Activated naive CD8-positive, alpha-beta T cell treated with anti-CD3 and anti-CD28 coated beads for 36 hours (primary cell): ENCODE measurements around the gene GMIP. TPM values are rescaled to one million over a fixed set of nuclear protein-coding genes. Genes with fewer than 3 reads are reported as not detected.
A peak's percentile ranks its signal among the peaks of the same experiment; 100 is the strongest.

Experiments used
- DNase-seq: peaks from one replicate; pipeline ENCODE4 v3.0.0; 2021
- H3K27ac Mint-ChIP-seq: one replicate; pipeline ENCODE4 v1.8.0; 2022; ENCODE audit warnings: mild to moderate bottlenecking, moderate library complexity, mixed read lengths
- H3K27me3 Mint-ChIP-seq: one replicate; pipeline ENCODE4 v1.8.0; 2022; ENCODE audit warnings: mild to moderate bottlenecking, mixed read lengths
- H3K36me3 Mint-ChIP-seq: one replicate; pipeline ENCODE4 v1.8.0; 2021; ENCODE audit warnings: mild to moderate bottlenecking, mixed read lengths
- H3K4me1 Mint-ChIP-seq: one replicate; pipeline ENCODE4 v1.8.0; 2021; ENCODE audit warnings: mixed read lengths
- H3K4me3 Mint-ChIP-seq: one replicate; pipeline ENCODE4 v1.8.0; 2022; ENCODE audit warnings: mild to moderate bottlenecking, moderate library complexity, mixed read lengths
- H3K9me3 Mint-ChIP-seq: one replicate; pipeline ENCODE4 v1.8.0; 2022; ENCODE audit warnings: mixed read lengths
- total RNA-seq, 2 experiments: library from RNA; stranded (reverse); gene quantifications; one replicate each; pipeline ENCODE4 v1.2.3, GENCODE V29; 2021

GMIP gene
- total RNA-seq, 2 experiments from 2014 or later: 53.3 to 54.7 TPM

- DNase-seq: peak; percentile 93
- peaks cover 39% of the 10 kb centered on the region for H3K36me3 Mint-ChIP-seq
- H3K27me3 Mint-ChIP-seq: no peaks in the 10 kb centered on the region
- H3K4me3 Mint-ChIP-seq: peak within 1 kb of the TSS; percentile 91
- peak within 1 kb of the TSS; percentile 96 for H3K27ac Mint-ChIP-seq
- peaks cover 2% of the 10 kb centered on the region for H3K9me3 Mint-ChIP-seq
- peaks cover 38% of the 10 kb centered on the region for H3K4me1 Mint-ChIP-seq
These were observed 20.0 kb upstream of the GMIP start, which contains the start of gene ATP13A1 for GRCh38 chr19:19663256-19664120. ATP13A1 (minus strand) TSS chr19:19663676; CDS start chr19:19663666, 10 bp downstream.

- no peaks in the 10 kb centered on the region for H3K27me3 Mint-ChIP-seq
- no peak for DNase-seq
- peaks cover 2% of the 10 kb centered on the region for H3K9me3 Mint-ChIP-seq
- H3K36me3 Mint-ChIP-seq: peaks cover 41% of the 10 kb centered on the region
- H3K4me1 Mint-ChIP-seq: peaks cover 33% of the 10 kb centered on the region
- peak overlapping the region; percentile 96 for H3K27ac Mint-ChIP-seq
- peak overlapping the region; percentile 91 for H3K4me3 Mint-ChIP-seq
These were observed 19.4 kb upstream of the GMIP start for GRCh38 chr19:19662871-19663255.

GRCh38 chr19:19662344-19662743 lies 18.9 kb upstream of the GMIP start:
- H3K27ac Mint-ChIP-seq: peak overlapping the region; percentile 96
- H3K9me3 Mint-ChIP-seq: peaks cover under 1% of the 10 kb centered on the region
- no peak for DNase-seq
- H3K36me3 Mint-ChIP-seq: peaks cover 38% of the 10 kb centered on the region
- peaks cover 28% of the 10 kb centered on the region for H3K4me1 Mint-ChIP-seq
- peak overlapping the region; percentile 91 for H3K4me3 Mint-ChIP-seq
- H3K27me3 Mint-ChIP-seq: no peaks in the 10 kb centered on the region

DNA sequence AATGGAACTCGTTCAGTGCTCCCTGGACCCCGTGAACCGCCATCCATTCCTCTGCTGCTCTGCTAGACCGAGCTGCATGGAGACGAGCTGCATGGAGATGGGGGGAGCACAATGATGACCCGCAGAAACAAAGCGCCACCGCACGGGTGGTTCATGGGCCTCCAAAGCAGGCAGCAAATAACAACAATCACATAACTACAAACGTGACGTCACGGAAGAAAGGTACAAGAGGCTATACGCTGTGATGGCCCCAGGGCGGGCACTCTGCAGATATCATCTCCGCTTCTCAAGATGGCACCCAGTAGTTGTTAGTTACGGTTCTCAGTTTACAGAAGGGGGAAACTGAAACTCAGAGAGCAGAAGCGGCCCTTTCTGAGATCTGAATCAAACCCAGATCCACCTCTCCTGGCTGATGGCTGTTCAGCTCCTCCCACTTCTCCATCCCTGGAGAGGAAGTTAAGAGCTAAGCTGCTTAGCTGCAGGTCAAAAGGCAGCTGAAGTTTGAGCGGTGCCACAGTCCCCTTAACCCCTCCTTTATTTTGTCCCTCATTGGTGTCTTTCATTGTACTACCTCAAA lies 18.3 kb upstream of the GMIP start:
- Mint-ChIP-seq H3K4me1 (peaks cover 24% of the 10 kb centered on the region), H3K27ac (peak overlapping the region; percentile 96), H3K27me3 (no peaks in the 10 kb centered on the region), H3K9me3 (no peaks in the 10 kb centered on the region), H3K36me3 (peaks cover 35% of the 10 kb centered on the region), H3K4me3 (peak overlapping the region; percentile 91)
- DNase-seq: peak; percentile 49

- Mint-ChIP-seq H3K36me3 (peaks cover 35% of the 10 kb centered on the region), H3K4me3 (peak overlapping the region; percentile 91), H3K9me3 (no peaks in the 10 kb centered on the region), H3K4me1 (peaks cover 23% of the 10 kb centered on the region), H3K27ac (peak overlapping the region; percentile 96), H3K27me3 (no peaks in the 10 kb centered on the region)
- no peak for DNase-seq
These were observed 17.8 kb upstream of the GMIP start for GRCh38 chr19:19661141-19661674.

DNA sequence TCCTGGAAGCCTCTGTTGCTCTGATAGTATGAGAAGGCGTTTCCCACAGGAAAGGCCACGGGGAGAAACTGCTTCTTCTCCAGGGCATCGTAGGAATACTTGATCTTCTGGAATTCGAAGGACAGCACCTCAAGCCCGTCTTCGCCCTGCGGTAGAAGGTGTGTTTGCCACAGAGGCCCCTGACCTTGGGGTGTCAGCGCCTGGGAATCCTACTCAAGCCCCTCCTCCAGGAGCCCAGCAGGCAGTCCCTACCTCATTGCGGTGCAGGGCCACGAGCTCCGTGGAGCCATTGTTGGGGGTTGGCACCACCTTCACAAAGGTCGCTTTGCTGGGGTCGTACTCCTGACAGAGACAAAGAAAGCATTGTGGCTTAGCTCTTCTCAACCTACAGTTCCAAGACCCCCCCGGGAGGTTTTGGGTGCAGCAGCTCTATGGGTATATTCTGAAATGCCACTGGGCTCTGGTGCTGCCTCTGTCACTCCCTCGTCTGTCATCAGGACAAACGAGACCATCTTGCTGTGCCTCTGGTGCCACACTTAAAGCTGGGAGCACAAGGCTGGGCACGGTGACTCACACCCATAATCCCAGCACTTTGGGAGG lies 16.3 kb upstream of the GMIP start:
- Mint-ChIP-seq H3K4me3 (no peak overlapping the region), H3K4me1 (peaks cover 23% of the 10 kb centered on the region), H3K27ac (peak overlapping the region; percentile 38), H3K36me3 (peaks cover 38% of the 10 kb centered on the region), H3K9me3 (no peaks in the 10 kb centered on the region), H3K27me3 (no peaks in the 10 kb centered on the region)
- DNase-seq: no peak

DNA sequence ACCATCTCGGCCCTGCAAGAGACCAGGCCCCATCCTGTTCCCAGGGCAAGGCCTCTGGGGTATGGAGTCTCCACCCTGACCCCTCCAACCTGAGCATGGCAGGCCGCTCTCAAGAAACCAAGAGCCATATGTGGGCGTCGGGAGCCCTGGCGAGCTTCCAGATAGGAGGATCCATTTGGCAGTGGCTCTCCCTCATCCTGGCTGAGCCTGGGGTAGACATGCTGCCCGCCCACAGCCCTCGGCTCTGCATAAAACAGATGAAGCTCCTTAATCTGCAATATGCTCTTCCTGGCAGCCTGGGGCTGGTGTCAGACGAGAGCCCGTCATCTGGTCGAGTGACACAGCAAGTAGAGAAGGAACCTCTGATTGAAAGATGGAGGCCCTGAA lies 13.9 kb upstream of the GMIP start:
- peaks cover 16% of the 10 kb centered on the region for H3K4me1 Mint-ChIP-seq
- no peak for DNase-seq
- no peak overlapping the region for H3K4me3 Mint-ChIP-seq
- H3K27me3 Mint-ChIP-seq: no peaks in the 10 kb centered on the region
- peak overlapping the region; percentile 29 for H3K27ac Mint-ChIP-seq
- peaks cover 41% of the 10 kb centered on the region for H3K36me3 Mint-ChIP-seq
- H3K9me3 Mint-ChIP-seq: no peaks in the 10 kb centered on the region

DNA sequence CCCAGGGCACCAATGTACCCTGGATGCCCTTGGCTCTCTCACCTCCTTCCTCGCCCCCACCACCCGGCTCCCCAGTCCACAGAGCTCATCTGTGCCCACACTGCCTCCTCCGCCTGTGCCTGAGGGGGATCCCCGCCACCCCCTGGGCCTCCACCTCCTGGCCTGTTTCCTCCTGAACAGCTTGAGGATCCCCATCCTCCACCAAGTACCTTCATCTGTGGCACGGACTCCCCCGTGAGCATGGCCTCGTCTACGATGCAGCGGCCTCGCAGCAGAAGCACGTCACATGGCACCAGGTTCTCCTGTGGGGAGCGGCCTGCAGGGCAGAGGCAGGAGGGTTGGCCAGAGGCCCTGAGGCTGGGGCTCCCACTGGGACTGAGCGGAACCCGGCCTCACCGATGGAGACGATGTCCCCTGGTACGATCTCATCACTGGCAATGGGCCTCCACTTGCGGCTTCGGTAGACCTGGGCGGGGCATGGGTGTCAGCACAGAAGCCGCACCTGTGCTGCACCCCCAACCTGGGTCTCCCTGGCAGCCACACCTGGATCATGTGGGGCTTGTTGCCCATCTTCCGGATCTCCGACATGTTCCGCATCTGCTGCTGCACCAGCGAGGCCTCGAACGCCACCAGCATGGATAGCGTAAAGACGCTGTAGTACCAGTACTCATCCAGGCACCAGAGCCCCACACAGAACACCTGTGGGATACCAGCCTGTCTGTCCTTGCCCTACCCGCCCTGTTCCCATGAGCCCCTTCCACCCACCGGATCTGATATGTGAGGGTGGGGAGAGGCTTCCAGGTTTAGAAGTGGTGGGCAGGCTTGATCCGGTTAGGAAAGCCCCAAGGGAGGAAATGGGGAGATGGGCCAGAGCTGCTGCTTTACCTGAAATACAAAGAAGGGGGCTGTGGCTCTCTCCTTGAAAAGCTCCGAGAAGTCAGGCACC lies 13.3 kb upstream of the GMIP start:
- H3K27me3 Mint-ChIP-seq: no peaks in the 10 kb centered on the region
- peaks cover 10% of the 10 kb centered on the region for H3K4me1 Mint-ChIP-seq
- no peaks in the 10 kb centered on the region for H3K9me3 Mint-ChIP-seq
- peaks cover 34% of the 10 kb centered on the region for H3K36me3 Mint-ChIP-seq
- no peak for DNase-seq
- no peak overlapping the region for H3K4me3 Mint-ChIP-seq
- no peak overlapping the region for H3K27ac Mint-ChIP-seq

GRCh38 chr19:19655641-19656343 lies 12.3 kb upstream of the GMIP start:
- Mint-ChIP-seq H3K9me3 (no peaks in the 10 kb centered on the region), H3K36me3 (peaks cover 25% of the 10 kb centered on the region), H3K4me1 (peaks cover under 1% of the 10 kb centered on the region), H3K4me3 (no peak overlapping the region), H3K27ac (no peak overlapping the region), H3K27me3 (no peaks in the 10 kb centered on the region)
- DNase-seq: no peak

- no peaks in the 10 kb centered on the region for H3K27me3 Mint-ChIP-seq
- H3K27ac Mint-ChIP-seq: no peak overlapping the region
- no peak overlapping the region for H3K4me3 Mint-ChIP-seq
- H3K36me3 Mint-ChIP-seq: peaks cover 26% of the 10 kb centered on the region
- peaks cover 2% of the 10 kb centered on the region for H3K4me1 Mint-ChIP-seq
- no peaks in the 10 kb centered on the region for H3K9me3 Mint-ChIP-seq
- DNase-seq: no peak
These were observed 11.7 kb upstream of the GMIP start for GRCh38 chr19:19655051-19655594.

DNA sequence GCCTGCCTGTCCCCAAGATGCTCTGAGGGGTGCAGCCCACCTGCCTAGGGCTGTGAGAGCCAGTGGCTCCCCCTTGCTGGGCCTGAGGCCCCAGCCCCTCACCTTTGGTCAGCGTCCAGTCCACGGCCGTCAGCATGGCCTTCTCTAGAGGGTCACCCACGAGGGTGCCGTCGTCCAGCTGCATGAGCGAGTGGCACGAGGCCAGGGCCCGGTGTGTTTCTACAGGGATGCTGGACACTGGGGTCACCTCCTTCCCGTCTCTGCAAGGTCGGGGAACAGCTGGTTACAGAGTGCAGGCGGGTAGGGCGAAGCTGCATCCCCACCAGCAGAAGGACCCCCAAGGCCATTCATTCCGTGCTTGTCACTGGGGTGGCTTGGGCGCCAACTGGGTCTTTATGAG lies 11.0 kb upstream of the GMIP start:
- peaks cover 24% of the 10 kb centered on the region for H3K36me3 Mint-ChIP-seq

DNA sequence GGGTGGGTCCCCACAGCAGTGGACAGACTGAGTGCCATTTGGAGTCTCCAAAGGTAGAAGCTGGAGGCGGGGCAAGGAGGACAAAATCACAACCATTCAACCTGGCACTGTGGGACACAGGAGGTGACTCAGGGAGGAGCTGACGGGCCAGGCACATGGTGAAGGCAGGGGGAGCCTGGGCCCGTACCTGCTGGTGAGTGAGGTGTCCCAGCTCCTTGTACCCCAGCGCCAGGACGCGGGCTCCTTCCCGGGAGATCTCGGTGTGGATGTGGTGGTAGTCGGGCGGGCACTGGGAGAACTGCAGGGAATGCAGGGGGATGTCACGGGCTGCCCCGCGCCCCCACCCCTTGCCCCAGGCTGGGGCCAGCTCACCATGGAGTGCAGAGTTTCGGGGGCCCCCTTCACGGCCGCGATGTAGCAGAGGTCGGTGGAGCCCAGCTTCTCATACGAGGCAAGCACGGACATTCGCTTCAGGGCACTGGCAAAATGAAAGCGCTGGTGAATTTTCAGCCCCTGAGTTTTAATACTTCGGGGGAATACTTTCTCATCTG lies 10.2 kb upstream of the GMIP start:
- Mint-ChIP-seq H3K36me3 (peaks cover 26% of the 10 kb centered on the region), H3K27me3 (no peaks in the 10 kb centered on the region), H3K27ac (no peak overlapping the region), H3K4me3 (no peak overlapping the region), H3K9me3 (no peaks in the 10 kb centered on the region), H3K4me1 (peaks cover 2% of the 10 kb centered on the region)
- DNase-seq: no peak

More for the DNA sequence above, 11.0 kb upstream of the GMIP start:
- peaks cover 2% of the 10 kb centered on the region for H3K4me1 Mint-ChIP-seq
- DNase-seq: no peak
- H3K9me3 Mint-ChIP-seq: no peaks in the 10 kb centered on the region
- H3K4me3 Mint-ChIP-seq: no peak overlapping the region
- no peaks in the 10 kb centered on the region for H3K27me3 Mint-ChIP-seq
- no peak overlapping the region for H3K27ac Mint-ChIP-seq

- Mint-ChIP-seq H3K36me3 (peaks cover 22% of the 10 kb centered on the region), H3K9me3 (no peaks in the 10 kb centered on the region), H3K27me3 (no peaks in the 10 kb centered on the region), H3K27ac (no peak overlapping the region), H3K4me3 (no peak overlapping the region), H3K4me1 (peaks cover 2% of the 10 kb centered on the region)
- DNase-seq: no peak
These were observed 9.2 kb upstream of the GMIP start for GRCh38 chr19:19652482-19653295.
